HFFc6 (cell line): Measurements from ENCODE around the gene KIF26A. TPM values are rescaled to one million over a fixed set of nuclear protein-coding genes. Genes with fewer than 3 reads are reported as not detected.

Experiments
- DNase-seq: peaks from one replicate; pipeline ENCODE4 v3.0.0-alpha.2; 2018
- H3K27ac Mint-ChIP-seq: 2 replicates; pipeline ENCODE4 v1.8.0; 2020; ENCODE audit warnings: mild to moderate bottlenecking, mixed read lengths
- H3K27me3 Mint-ChIP-seq: 2 replicates; pipeline ENCODE4 v1.8.0; 2021; ENCODE audit warnings: mild to moderate bottlenecking, moderate library complexity, mixed read lengths; ENCODE audit not compliant: insufficient read depth
- H3K36me3 Mint-ChIP-seq: 2 replicates; pipeline ENCODE4 v1.8.0; 2021; ENCODE audit warnings: low read depth, mixed read lengths
- H3K4me1 Mint-ChIP-seq: 2 replicates; pipeline ENCODE4 v1.8.0; 2020; ENCODE audit warnings: low read depth, mixed read lengths
- H3K4me3 Mint-ChIP-seq: 2 replicates; pipeline ENCODE4 v1.8.0; 2020; ENCODE audit warnings: mild to moderate bottlenecking, moderate library complexity, mixed read lengths
- H3K9me3 Mint-ChIP-seq: 2 replicates; pipeline ENCODE4 v1.8.0; 2020; ENCODE audit warnings: mild to moderate bottlenecking, mixed read lengths
- total RNA-seq, 6 experiments: library from RNA; stranded (reverse); fragmentation: NEBNext Ultra II Directional; extraction: Animal tissue kit (Norgen Biotek cat#: 25700); gene quantifications; 2 replicates in 1 of 6; 3 replicates in 5 of 6; pipeline ENCODE4 v1.2.3, GENCODE V29; 2021
- TF ChIP-seq, protein P1 (sequence below): fragments of 200-600 bp; sonication (generic); IDR thresholded peaks from 2 replicates; pipeline ENCODE4 v1.5.0; 2021; ENCODE audit warnings: antibody characterized with exemption, mild to moderate bottlenecking

The KIF26A gene
- total RNA-seq, 6 experiments from 2014 or later, result 0.07 to 0.09 TPM; not detected in 4

DNA sequence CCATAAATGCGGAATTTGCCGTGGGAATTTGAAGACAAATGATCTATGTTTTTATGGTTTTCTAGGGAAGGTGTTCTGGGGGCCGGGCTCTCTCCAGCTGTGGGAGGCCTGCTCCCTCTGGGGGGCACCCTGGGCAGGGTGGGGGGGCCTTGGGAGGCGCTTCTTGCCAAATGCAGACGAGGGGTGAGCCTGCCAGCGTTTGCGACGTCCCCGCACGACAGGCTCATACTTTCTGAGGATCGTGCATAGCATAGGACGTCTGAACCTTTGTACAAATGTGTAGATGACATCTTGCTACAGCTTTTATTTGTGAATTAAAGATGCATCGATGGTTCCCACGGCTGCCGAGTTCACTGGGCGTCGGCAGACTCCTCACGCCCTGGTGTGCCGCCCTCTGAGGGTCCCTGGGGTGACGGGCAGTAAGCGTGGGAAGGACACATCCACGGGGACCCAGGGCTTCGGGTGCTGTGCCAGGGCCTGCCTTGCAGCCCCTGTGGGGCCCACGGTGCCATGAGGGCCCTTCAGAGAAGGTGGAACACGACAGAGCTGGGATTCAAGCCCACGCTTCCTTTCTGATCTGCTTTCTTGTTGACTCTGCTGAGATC lies 42.3 kb downstream of the KIF26A start:
- no peak for DNase-seq
- H3K27me3 Mint-ChIP-seq, result peaks cover 2% of the 10 kb centered on the region
- no peaks in the 10 kb centered on the region for H3K4me1 Mint-ChIP-seq
- no peak overlapping the region for H3K27ac Mint-ChIP-seq
- TF ChIP-seq, protein P1, sequence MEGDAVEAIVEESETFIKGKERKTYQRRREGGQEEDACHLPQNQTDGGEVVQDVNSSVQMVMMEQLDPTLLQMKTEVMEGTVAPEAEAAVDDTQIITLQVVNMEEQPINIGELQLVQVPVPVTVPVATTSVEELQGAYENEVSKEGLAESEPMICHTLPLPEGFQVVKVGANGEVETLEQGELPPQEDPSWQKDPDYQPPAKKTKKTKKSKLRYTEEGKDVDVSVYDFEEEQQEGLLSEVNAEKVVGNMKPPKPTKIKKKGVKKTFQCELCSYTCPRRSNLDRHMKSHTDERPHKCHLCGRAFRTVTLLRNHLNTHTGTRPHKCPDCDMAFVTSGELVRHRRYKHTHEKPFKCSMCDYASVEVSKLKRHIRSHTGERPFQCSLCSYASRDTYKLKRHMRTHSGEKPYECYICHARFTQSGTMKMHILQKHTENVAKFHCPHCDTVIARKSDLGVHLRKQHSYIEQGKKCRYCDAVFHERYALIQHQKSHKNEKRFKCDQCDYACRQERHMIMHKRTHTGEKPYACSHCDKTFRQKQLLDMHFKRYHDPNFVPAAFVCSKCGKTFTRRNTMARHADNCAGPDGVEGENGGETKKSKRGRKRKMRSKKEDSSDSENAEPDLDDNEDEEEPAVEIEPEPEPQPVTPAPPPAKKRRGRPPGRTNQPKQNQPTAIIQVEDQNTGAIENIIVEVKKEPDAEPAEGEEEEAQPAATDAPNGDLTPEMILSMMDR, result no peak
- H3K9me3 Mint-ChIP-seq, result peaks cover 17% of the 10 kb centered on the region
- no peaks in the 10 kb centered on the region for H3K36me3 Mint-ChIP-seq
- H3K4me3 Mint-ChIP-seq, result no peak overlapping the region

DNA sequence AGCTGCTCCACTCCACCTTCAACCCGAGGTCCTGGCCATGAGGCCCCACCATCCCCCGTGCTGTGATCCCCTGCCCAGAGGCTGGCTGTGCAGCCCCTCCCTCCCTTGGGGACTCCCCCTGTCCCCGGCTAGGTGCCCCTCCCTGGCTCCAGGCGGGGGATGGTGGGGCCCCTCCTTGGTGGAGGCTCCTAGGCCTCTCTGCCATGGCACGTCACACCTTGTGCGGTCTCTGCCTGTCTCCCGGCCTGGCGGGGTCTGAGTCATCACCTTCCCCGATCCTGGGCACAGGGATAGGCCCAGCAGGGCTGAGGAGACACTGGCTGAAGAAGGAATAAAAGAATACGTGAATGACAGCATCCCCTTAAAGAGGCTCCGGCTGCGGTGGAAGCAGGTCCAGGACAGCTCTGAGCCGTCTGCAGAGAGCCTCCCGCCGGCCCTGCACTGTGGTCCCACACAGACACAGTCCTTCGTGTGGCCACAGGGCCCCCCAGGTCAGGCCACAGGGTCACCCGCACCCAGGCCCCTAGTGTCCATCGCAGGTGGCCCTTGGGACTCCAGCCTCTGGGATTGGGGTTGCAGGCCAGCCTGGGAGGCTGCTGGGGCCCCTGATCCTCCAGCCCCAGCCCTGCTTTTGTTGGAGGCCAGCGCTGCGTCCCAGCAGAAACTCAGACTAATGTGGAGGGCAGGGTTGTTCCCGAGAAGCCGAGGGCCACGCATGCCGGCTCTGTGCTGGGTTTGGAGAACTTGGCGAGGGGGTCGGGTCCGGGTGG lies 43.6 kb downstream of the KIF26A start:
- TF ChIP-seq, protein P1, result no peak
- Mint-ChIP-seq H3K4me1 (no peaks in the 10 kb centered on the region), H3K27me3 (peaks cover 2% of the 10 kb centered on the region), H3K4me3 (no peak overlapping the region), H3K27ac (no peak overlapping the region), H3K9me3 (peaks cover 17% of the 10 kb centered on the region), H3K36me3 (no peaks in the 10 kb centered on the region)
- no peak for DNase-seq

DNA sequence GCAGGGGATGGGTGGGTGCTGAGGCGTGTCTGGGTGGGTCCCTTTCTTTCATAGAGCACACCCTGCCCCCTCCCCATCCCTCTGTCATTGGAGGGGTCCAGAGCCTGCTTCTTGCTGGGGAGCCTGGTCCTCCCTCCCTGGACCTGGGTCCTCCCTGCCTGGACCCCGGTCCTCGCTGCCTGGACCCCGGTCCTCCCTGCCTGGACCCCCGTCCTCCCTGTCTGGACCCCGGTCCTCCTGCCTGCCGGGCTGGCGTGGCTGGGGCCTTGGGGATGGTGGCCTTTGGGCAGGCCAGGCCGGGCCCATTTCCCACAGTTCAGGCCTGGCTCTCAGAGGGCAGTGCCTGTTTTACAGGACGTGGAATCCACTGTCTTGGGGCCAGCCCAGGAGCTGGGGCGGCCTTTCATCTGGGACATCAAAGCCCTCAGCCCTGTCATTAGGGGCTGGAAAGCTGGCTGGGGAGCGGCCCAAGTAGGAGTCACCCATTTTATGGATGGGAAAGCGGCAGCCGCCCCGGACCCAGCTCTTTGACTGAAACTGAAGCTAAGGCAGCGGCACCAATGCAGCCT lies 44.6 kb downstream of the KIF26A start:
- Mint-ChIP-seq H3K4me1 (no peaks in the 10 kb centered on the region), H3K27me3 (peaks cover 2% of the 10 kb centered on the region), H3K9me3 (peaks cover 17% of the 10 kb centered on the region), H3K36me3 (no peaks in the 10 kb centered on the region), H3K4me3 (no peak overlapping the region), H3K27ac (no peak overlapping the region)
- TF ChIP-seq, protein P1, result no peak
- DNase-seq, result no peak

DNA sequence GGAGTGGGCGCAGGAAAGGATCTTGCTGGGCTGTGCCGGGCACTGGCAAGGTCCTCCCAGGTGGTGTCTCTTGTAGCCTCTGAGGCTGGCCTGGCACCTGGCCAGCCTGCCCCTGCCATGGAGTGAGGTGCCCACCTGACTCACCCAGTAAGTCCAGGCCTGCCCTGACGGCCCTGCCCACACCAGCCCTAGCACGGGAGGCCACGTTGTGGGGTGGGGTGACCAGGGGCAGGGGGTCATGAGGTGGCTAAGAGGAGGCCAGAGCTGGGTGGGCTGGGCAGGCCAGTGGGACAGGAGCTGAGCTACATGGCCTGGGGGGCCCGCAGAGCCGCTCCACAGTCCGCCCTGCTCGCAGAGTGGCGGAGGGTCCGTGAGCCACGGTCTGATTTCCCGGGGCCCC lies 45.4 kb downstream of the KIF26A start:
- H3K9me3 Mint-ChIP-seq, result peaks cover 17% of the 10 kb centered on the region
- no peaks in the 10 kb centered on the region for H3K36me3 Mint-ChIP-seq
- H3K27ac Mint-ChIP-seq, result no peak overlapping the region
- H3K4me1 Mint-ChIP-seq, result no peaks in the 10 kb centered on the region
- TF ChIP-seq, protein P1, result no peak
- DNase-seq, result no peak
- H3K27me3 Mint-ChIP-seq, result peaks cover 2% of the 10 kb centered on the region
- H3K4me3 Mint-ChIP-seq, result no peak overlapping the region

- no peak for DNase-seq
- Mint-ChIP-seq H3K36me3 (0 out of 2 replicates have a peak, but pooled peaks cover 3% of the 10 kb centered on the region), H3K27me3 (peaks cover 2% of the 10 kb centered on the region), H3K4me3 (no peak overlapping the region), H3K4me1 (no peaks in the 10 kb centered on the region), H3K27ac (no peak overlapping the region), H3K9me3 (peaks cover 21% of the 10 kb centered on the region)
- TF ChIP-seq, protein P1, result no peak
Measured at GRCh38 chr14:104184506-104184905, 46.1 kb downstream of the KIF26A start.
